Keratinocyte (primary cell): Measurements from ENCODE around the gene PCBD1.

Experiments used
- CTCF ChIP-seq, 3 experiments: IDR thresholded peaks in 1 of 3; conservative IDR thresholded peaks in 1 of 3; optimal IDR thresholded peaks in 1 of 3; 2 replicates in 2 of 3; 3 replicates in 1 of 3; pipeline versions ENCODE3 to v1.5.1; 2011; ENCODE audit warnings: low read length in 3 of 3, mild to moderate bottlenecking in 3 of 3, moderate library complexity in 2 of 3, control low read depth in 1 of 3, inconsistent platforms in 1 of 3; ENCODE audit not compliant: insufficient read depth in 2 of 3; ENCODE audit errors: extremely low read depth in 1 of 3
- EZH2 ChIP-seq: IDR thresholded peaks from one replicate; pipeline ENCODE4 v1.6.1; 2012; ENCODE audit warnings: inconsistent platforms, mild to moderate bottlenecking, low read length, moderate library complexity

GRCh38 chr10:70847659-70848360, 40.6 kb downstream of the PCBD1 start:
- TF ChIP-seq CTCF (optimal IDR thresholded peaks at IDR 0.05 in 1 of 3, IDR thresholded peaks at IDR 0.05 in 1 of 3, conservative IDR thresholded peaks at IDR 0.05 in 1 of 3; ENCODE audit: extremely low read depth in 1 of 3, insufficient read depth in 2 of 3, low read length in 3 of 3) = no peak
- no peak for TF ChIP-seq EZH2
